Measurements from ENCODE around the gene SLC19A1.
A peak's percentile ranks its signal among the peaks of the same experiment; 100 is the strongest.

SLC19A1 gene

DNA sequence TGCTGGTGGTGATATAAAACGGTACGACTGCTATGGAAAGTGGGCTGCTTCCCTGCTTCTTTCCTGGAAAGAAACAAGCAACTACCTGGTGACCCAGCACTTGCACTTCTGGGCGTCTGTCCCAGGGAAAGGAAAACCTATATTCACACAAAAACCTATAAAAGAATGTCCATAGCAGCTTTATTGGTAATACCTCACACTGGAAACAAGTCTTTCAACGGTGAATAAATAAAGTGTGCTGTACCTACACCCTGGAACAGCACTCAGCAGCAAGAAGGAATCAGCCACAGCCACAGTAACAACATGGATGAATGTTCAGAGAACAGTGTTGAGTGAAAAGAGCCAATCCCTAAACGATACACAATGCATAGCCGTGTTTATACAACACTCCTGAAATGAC, 19.9 kb downstream of the SLC19A1 start:
- H3K4me3 ChIP-seq (ENCODE audit: low read length) = no peak overlapping the region
- TF ChIP-seq, protein P1, sequence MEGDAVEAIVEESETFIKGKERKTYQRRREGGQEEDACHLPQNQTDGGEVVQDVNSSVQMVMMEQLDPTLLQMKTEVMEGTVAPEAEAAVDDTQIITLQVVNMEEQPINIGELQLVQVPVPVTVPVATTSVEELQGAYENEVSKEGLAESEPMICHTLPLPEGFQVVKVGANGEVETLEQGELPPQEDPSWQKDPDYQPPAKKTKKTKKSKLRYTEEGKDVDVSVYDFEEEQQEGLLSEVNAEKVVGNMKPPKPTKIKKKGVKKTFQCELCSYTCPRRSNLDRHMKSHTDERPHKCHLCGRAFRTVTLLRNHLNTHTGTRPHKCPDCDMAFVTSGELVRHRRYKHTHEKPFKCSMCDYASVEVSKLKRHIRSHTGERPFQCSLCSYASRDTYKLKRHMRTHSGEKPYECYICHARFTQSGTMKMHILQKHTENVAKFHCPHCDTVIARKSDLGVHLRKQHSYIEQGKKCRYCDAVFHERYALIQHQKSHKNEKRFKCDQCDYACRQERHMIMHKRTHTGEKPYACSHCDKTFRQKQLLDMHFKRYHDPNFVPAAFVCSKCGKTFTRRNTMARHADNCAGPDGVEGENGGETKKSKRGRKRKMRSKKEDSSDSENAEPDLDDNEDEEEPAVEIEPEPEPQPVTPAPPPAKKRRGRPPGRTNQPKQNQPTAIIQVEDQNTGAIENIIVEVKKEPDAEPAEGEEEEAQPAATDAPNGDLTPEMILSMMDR (conservative IDR thresholded peaks at IDR 0.05; ENCODE audit: low read length) = no peak
- no peak for DNase-seq (ENCODE audit: low read depth)

DNA sequence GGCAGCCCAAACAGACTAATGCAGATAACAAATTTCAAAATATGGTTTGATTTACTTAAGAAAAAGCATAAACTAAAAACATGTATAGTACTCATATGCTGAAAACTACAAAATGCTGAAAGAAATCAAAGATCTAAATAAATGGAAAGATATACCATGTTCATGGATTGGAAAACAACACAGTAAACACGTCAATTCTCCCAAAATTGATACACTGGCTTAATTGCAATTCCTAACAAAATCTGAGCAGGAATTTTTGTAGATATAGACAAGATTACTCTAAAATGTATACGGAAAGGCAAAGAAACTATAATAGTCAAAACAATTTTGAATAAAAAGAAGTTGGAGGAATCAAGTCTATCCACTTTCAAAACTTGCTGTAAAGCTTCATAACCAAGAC, 21.0 kb downstream of the SLC19A1 start:
- DNase-seq (ENCODE audit: low read depth) = no peak
- H3K4me3 ChIP-seq (ENCODE audit: low read length) = no peak overlapping the region
- TF ChIP-seq, protein P1 (conservative IDR thresholded peaks at IDR 0.05; ENCODE audit: low read length) = no peak

DNA sequence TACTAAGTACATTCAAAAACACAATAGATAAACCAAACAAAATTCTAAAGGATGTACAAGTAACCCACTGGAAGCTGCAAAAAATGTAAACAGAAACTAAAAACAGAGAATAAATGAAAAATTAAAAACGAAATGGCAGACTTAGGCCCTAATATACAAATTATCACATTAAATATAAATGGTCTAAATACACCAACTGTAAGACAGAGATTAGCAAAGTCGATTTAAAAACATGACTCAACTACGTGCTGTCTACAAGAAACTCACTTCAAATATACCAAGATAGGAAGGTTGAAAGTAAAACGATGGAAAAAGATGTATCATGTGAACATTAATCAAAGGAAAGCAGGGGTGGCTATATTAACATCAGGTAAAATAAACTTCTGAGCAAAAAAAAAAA, 23.1 kb downstream of the SLC19A1 start:
- TF ChIP-seq, protein P1 (conservative IDR thresholded peaks at IDR 0.05; ENCODE audit: low read length) = no peak
- DNase-seq (ENCODE audit: low read depth) = no peak
- H3K4me3 ChIP-seq (ENCODE audit: low read length) = no peak overlapping the region

DNA sequence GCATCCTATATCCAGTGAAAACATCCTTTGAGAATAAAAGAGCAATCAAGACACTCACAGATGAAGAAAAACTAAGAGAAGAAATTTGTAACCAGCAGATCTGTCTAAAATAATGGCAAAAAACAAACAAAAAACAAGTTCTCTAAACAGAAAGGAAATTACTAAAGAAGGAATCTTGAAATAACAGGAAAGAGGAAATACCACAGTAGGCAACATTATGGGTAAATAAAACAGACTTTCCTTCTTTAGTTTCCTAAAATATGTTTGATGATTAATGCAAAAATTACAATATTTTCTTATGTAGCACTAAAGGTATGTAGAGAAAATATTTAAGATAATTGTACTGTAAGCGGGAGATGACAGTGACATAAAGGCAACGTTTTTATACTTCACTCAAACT, 23.5 kb downstream of the SLC19A1 start:
- DNase-seq (ENCODE audit: low read depth) = no peak
- TF ChIP-seq, protein P1 (conservative IDR thresholded peaks at IDR 0.05; ENCODE audit: low read length) = no peak
- no peak overlapping the region for H3K4me3 ChIP-seq (ENCODE audit: low read length)

DNA sequence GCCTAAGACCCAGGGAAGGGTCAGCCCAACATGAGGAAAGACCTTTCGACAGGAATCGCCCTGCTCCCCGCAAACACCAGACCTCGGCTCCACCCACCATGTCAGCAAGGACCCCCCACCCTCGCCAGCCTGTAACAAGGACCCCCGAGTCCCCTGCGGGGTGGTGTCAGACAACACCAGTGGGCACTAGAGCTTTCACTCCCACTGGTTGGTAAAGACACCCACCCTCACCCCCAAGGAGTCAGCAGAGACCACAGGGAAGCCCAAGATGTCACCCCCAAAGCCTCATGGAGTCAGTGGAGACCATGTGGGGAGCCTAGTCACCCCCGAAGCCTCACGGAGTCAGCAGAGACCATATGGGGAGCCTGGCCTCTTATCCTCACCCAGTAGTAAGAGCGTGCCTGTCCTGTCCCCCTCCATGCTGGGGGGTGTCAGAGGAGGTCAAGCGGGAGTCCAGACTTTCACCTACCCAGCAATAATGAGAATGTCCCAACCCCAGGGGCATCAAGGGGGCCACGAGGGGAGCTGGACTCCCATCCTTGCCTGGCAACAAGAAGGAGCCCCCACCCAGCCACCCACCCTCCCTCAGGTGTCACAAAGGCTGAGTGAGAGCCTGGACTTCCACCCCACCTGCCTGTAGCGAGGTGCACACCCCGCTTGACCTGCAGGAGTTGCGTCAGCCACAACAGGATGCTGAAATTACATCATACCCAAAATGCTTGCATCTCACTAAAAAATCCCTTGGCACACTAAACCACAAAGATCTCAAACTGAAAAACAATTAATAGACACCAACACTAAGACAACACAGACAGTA, 24.8 kb downstream of the SLC19A1 start:
- peak; percentile 29 for DNase-seq (ENCODE audit: low read depth)
- no peak overlapping the region for H3K4me3 ChIP-seq (ENCODE audit: low read length)
- TF ChIP-seq, protein P1 (conservative IDR thresholded peaks at IDR 0.05; ENCODE audit: low read length) = no peak

DNA sequence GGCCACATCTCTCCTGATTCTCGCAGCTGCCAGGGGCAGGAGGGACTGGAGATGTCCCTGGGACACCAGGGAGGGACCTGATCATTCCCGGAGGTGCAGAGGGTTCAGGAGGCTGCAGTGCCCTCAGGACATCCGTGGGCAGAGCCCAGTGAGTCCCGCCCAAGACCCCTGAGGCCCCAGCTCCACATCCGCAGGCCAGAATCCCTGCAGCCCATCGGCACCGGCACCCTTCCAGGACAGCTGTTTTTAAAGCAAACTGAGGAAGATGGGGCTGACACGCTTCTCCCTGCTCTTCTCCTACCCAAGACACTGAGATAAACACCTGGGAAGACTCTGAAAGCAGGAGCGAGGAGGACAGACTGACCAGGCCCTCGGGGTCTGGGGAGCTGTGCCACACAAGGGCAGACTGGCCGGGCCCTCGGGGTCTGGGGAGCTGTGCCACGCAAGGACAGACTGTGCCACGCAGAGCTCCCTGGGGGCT, 25.5 kb downstream of the SLC19A1 start:
- no peak overlapping the region for H3K4me3 ChIP-seq (ENCODE audit: low read length)
- DNase-seq (ENCODE audit: low read depth) = no peak
- TF ChIP-seq, protein P1 (conservative IDR thresholded peaks at IDR 0.05; ENCODE audit: low read length) = no peak

DNA sequence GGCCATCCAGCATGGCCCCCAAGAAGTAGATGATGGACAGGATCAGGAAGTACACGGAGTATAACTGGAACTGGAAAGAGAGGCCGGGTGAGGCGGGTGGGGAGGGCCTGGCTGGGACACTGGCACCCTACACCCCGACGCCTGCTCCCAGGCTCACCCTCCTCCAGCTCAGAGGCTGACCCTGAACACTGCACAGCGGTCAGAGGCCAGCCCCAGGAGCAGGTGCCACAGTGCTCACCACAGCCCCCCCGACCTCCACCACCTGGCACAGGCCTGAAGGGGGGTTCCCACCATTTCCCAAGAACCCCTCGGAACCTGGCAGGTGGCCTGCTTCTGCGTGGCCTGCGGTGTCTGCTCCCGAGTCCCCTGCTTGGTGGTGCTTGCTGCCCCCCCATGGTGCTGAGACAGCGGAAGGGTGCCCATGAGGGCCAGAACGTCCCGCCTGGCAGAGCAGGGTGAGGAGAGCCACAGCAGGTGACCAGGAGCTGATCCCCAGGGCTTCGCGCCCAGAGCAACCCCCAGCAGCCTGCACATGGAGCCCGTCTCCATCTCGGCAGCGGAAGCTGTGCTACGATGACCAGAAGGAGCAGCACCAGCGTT, 26.1 kb downstream of the SLC19A1 start:
- no peak overlapping the region for H3K4me3 ChIP-seq (ENCODE audit: low read length)
- TF ChIP-seq, protein P1 (conservative IDR thresholded peaks at IDR 0.05; ENCODE audit: low read length) = no peak
- no peak for DNase-seq (ENCODE audit: low read depth)
